RPMI7951 (cell line): ENCODE measurements around the gene TGDS. TPM values are rescaled to one million over a fixed set of nuclear protein-coding genes. Genes with fewer than 3 reads are reported as not detected.
"Not testable (repeated sequence)": the region's sequence is repeated elsewhere in the genome, so short reads cannot be mapped to it uniquely, and the experiment has no call there.

Source experiments
- DNase-seq: peaks from one replicate; pipeline ENCODE4 v3.0.0-alpha.2; 2012; ENCODE audit warnings: low read depth
- total RNA-seq: library from RNA; depleted of rRNA; stranded (reverse); fragments of >200 nt; shearing (Covaris generic); gene quantifications from 2 replicates; pipeline ENCODE4 v1.2.3, GENCODE V29; 2014

Gene TGDS
- total RNA-seq, 1 experiment from 2014 or later = 17.1 TPM

- no peak for DNase-seq
Observed at GRCh38 chr13:94553766-94554165, 42.2 kb downstream of the TGDS start.

- DNase-seq = no peak
Observed at GRCh38 chr13:94552095-94552494, 43.9 kb downstream of the TGDS start.

DNA sequence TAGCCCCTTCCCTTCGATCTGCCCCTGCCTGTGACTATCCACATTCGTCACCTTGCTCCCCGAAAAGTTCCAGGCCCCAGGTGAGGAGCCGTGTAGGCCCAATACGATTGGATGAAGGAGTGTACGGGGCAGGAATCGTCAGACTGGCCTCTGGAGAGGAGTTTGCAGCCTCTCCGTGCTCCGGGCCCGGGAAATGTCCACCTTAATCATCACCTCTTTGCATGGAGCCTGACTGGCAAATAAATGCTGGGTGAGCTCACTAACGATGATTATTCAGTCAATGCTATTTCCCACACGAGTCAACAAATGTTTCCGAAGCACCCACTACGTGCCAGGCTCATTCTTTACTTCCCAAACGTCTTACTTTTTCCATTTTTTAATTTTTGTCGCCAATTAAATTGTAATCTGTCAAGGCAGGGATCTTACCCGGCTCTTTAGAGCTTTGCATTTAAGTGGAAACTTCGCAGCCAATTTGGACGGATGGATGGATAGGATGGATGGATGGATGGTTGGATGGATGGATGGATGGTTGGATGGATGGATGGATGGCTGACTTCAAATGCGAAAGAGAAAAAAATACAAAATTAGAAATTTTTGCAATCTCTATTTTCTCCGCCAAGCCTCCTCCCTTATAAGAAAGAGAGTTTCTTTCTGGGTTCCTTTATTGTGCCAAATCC, 45.8 kb downstream of the TGDS start:
- DNase-seq = no peak

DNA sequence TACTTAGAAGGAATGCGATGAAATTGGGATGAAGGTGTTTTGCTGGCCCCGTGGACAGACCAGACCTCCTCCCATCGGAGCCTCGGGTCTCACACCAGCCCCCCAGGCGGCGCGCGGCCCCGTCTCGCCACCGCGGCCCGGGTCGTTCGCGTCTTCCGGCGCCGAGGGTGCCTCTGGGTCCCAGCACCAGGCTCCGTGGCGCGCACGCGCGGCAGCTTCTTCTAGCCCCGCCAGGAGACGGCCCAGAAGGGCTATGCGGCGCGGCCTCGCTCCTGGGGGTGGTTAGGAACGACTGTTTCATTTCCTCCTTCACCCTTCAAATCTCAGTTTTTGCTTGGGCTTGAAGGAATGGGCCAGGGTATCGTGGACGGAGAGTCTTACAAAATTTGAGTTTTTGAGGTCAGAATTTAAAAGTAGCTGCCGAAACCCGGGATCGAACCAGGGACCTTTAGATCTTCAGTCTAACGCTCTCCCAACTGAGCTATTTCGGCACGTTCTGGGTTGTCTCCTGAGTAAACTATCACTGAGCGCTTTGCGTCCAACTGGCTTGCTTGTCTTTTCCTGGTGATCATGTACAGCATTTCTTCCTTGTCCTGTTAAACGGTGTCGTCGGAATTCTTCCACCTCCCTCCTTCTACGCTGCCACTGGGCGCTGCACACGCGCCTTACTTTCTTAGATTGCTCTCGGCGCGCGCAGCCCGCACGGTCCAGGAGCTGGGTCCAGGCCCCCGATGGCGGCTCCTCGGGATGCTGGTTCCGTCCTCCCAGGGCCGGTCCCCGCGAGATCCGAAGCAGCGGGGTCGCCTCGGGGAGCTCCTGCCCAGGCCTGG, 46.5 kb downstream of the TGDS start:
- DNase-seq = no peak

GRCh38 chr13:94548821-94549231, 47.1 kb downstream of the TGDS start:
- DNase-seq = no peak

DNA sequence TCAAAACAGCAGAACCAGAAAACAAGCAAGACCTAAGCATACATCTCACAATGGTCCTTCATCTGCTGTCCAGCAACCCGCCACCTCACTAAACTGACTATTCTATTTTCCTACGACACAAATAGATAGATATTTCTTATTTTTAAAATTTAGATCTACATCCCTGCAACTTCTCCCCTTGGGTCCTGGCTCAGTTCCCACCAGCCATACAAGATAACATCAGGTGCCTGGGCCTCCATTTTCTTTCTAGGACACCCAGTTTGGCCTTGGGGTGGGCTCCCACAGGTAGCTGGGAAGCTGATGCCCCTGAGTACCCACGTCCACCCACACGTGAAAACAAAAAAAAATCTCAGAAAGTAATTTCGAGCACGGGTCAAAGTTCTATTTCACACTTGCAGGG, 47.6 kb downstream of the TGDS start:
- DNase-seq = no peak

- DNase-seq = no peak
Observed at GRCh38 chr13:94546061-94546839, 49.7 kb downstream of the TGDS start.

- no peak for DNase-seq
Observed at GRCh38 chr13:94544922-94545321, 51.0 kb downstream of the TGDS start.

DNA sequence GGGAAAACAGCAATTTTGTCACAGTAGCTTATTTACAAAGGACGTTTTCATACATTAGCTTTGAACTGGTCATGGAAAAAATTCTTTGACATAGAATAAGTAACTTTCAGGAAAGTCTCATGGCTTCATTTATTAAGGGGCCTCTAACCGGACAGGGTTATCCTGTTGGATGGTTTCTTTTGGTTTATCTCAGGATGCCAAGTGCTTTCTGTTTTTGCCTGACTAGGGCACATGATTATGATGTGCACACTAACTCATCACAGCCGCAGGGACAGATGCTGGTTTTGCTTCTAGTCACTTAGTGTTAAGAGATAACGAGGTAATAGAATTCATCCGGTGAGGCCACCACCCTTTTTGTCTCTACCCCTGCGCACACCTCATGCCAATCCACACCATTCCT, 53.0 kb downstream of the TGDS start:
- DNase-seq = no peak

DNA sequence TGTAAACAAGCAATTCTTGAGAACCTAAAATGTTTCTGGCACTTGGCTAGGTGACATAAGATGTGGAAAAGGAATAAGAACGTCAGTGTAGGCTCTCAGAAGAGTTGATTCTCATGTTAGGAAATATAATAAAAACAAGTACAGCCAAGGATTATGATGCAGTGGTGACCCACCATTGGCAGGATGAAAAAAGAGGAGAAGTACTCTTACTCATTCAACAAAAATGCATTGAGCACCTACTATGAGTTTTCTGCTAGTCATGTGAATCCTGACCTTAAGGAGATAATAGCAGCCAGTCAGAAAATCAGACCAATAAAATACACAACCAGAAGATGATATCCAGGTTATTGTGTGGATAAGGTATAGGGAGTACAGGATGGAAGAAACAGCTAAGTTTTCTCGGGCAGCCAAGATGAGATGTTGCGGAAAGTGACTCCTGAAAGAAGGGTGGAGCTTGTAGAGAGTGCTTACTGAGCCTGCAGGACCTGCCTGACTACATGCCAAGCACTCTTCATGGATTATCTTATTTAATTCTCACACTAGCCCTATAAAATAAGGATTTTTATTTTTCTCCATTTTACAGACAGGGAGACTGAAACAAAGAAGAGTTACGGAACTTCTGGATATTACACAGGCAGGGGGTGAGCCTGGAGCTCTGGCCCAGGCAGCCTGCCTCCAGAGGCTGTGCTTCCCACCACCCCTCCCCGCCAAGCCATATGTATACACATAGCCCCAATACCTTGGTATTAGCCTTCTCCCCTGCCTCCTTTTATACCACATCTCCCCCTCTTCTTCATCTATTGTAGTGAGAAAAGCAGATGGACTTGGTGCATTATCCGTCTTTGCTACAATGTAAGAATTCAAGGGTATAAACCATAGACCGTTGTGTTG, 58.0 kb downstream of the TGDS start:
- no peak for DNase-seq

DNA sequence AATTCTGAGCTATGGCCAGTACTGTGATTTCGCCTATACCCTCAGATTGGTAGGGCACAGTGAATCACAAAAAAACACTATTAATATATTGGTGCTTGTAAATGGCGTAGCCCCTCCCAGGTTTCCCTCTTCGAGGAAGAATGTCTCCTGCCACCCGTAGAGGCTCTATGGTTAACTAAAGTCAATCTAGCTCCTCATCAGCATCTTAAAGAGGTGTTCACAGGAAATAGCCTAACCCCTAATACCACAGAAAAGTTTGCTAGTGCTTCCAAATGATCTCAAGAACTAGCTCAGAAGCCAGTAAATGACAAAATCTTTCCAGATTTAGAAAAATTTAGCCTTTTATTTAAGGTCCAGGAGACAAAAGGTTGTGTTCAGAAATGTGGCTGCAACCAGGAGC, 60.2 kb downstream of the TGDS start:
- no peak for DNase-seq

DNA sequence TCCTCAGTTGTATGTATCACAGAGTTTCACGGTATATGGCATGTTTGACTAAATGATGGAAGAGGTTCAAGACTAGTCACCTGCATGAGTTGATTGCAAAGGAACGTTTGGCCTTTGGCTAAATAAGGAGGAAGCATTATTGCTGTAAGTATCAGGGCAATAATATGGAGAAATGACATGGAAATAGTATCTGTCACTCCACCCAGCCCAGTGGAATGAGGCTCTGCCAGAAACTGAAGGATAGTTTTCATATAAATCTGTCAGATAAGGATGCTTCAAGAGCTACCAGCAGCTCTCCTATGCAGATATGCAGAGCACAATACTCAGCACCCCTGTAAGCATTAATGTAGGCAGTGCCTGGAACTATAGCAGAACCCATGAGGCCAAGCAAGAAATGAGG, 60.7 kb downstream of the TGDS start:
- no peak for DNase-seq

DNA sequence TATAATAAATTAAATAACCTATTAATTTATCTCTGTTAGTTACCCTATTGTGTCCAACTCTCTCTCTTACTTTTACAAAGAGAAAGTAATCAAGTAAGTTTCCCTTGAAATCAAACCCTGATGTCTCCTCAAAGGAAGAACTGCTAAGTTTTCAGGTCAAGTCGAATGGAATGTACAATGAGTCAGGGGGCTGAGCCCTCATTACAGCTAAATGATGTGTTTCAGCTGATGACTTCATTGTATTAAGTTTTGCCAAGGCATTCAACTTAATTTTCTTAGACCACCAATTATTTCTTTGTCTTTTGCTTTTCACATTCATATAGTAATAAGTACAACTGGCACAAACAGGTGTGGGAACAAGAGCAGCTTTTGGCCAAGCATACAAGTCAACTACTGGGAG, 61.8 kb downstream of the TGDS start:
- no peak for DNase-seq

- DNase-seq = not testable (repeated sequence)
Observed at GRCh38 chr13:94532278-94532677, 63.7 kb downstream of the TGDS start.

GRCh38 chr13:94526956-94527355, 69.0 kb downstream of the TGDS start:
- DNase-seq = not testable (repeated sequence)

- DNase-seq = no peak
Observed at GRCh38 chr13:94525781-94526180, 70.2 kb downstream of the TGDS start.

DNA sequence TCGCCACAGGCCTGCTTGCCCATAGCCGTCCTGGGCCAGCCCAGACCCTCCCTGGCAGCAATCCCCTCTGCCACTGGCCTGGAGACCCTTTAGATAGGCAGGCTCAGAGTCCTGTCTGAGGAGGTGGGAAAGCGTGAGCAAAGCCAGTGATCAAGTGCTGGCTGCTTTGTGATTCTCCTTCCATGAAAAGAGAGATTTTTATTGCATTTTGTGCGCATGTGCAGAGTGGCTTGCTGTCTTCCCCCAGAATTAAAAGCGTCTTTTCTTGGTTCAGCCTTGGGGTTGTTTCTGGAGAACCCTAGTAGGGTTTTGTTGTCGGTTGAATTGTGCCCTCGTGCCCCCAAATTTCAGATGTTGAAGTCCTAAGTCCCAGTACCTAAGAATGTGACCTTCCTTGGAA, 71.5 kb downstream of the TGDS start:
- DNase-seq = no peak
